Epithelial cell of proximal tubule (primary cell): ENCODE measurements around the gene SHROOM2. TPM values are rescaled to one million over a fixed set of nuclear protein-coding genes. Genes with fewer than 3 reads are reported as not detected.

Experiments
- DNase-seq: peaks from one replicate; pipeline ENCODE4 v3.0.0-alpha.2; 2011; ENCODE audit warnings: low read depth
- H3K4me3 ChIP-seq: 2 replicates; pipeline ENCODE4 v1.5.1; 2011; ENCODE audit warnings: low read depth, mild to moderate bottlenecking, low read length
- total RNA-seq: library from RNA; depleted of rRNA; stranded (reverse); fragments of >200 nt; gene quantifications from 2 replicates; pipeline ENCODE4 v1.2.3, GENCODE V29; 2015
- TF ChIP-seq, protein P1 (sequence below): conservative IDR thresholded peaks from 2 replicates; pipeline ENCODE4 v1.5.1; 2012; ENCODE audit warnings: low read depth, mild to moderate bottlenecking, low read length

Gene SHROOM2
- total RNA-seq, 1 donor from 2014 or later, result 8.9 TPM

DNA sequence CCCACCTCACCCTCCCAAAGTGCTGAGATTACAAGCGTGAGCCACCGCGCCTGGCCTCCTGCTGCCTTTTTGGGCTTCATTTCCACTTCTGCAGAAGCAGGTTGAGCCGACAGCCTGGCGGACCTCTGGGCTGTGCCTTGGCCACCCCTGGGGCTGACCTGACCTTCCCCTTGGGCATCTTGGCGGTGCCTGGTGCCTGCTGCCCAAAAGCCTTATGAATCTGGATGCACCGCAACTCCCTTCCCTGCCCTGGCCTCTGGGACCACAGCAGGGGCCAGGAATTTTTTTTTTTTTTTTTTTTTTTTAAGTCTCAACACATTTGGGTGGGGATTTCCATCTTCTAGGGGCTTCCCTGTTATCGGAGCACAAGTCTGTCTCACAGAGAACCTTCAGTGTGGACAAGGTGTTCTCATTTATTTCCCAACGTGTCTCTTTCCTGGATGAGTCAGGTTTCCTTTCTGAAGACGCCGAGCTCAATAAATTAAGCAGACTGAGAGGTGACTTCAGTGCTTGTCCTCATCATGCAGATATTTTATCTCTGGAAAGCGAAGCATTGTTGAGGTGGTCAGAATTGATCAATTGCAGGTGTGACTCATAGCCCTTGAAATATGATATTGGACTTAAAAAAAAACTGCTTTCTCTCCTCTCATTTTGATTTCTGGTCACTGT is 79.7 kb downstream of the SHROOM2 start:
- DNase-seq, result no peak
- no peak overlapping the region for H3K4me3 ChIP-seq
- TF ChIP-seq, protein P1, sequence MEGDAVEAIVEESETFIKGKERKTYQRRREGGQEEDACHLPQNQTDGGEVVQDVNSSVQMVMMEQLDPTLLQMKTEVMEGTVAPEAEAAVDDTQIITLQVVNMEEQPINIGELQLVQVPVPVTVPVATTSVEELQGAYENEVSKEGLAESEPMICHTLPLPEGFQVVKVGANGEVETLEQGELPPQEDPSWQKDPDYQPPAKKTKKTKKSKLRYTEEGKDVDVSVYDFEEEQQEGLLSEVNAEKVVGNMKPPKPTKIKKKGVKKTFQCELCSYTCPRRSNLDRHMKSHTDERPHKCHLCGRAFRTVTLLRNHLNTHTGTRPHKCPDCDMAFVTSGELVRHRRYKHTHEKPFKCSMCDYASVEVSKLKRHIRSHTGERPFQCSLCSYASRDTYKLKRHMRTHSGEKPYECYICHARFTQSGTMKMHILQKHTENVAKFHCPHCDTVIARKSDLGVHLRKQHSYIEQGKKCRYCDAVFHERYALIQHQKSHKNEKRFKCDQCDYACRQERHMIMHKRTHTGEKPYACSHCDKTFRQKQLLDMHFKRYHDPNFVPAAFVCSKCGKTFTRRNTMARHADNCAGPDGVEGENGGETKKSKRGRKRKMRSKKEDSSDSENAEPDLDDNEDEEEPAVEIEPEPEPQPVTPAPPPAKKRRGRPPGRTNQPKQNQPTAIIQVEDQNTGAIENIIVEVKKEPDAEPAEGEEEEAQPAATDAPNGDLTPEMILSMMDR, result no peak

DNA sequence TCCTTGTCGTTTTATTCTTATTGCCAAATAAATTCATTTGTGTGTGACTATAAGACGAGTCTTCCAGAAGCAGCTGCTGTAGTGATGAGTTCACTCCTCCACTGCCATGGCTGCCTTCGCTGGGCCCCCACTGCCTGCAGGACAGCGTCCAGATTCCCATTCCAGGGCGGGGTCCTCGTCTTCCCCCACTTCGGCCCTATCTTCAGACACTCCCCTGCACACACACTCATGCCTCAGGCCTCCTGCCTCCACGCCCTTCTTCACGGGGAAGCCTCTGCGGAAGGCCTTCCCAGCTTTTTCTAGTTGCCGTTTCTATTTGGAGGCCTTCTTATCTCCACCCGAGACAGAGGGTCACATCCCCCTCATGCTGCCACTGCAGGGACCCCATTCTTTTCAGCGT is 80.4 kb downstream of the SHROOM2 start:
- no peak for DNase-seq
- TF ChIP-seq, protein P1, result no peak
- H3K4me3 ChIP-seq, result no peak overlapping the region

DNA sequence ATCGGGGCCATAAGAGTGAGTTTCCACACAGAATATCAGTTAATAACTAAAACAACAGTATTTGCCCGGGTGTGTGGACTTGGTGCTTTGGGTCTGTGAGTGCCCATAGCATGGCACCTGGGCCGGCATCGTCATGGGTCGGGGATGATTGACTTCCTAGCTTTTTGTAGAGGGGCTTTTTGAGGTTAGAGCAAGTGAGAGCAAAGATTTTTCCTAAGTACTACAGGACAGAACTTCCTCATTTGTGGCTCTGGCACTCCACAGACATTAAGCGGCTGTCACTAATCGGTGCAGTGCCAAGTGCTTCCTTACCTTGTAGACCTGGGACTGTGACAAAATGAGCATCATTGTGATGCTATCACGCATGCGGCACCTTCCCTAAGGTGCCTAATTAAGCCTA is 81.0 kb downstream of the SHROOM2 start:
- no peak overlapping the region for H3K4me3 ChIP-seq
- TF ChIP-seq, protein P1, result no peak
- no peak for DNase-seq

DNA sequence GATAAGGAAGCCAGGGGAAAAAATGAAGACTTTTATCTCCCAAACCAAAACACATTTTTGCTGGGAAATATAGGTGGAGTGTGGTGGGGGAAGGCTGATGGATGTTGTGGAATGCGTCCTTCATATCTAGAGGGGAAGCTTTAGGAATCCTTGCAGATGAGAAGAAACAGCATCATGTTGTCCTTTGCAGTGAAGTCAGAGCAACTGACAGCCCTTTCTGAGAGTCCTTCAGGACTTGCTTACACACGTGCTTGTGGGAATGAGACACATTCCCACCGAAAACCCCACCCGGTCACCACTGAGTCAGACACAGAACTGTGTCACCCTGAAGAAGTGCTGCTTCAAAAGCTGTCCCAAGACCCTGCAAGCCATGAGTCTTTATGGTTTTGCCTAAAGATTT is 81.5 kb downstream of the SHROOM2 start:
- DNase-seq, result no peak
- no peak overlapping the region for H3K4me3 ChIP-seq
- TF ChIP-seq, protein P1, result no peak

DNA sequence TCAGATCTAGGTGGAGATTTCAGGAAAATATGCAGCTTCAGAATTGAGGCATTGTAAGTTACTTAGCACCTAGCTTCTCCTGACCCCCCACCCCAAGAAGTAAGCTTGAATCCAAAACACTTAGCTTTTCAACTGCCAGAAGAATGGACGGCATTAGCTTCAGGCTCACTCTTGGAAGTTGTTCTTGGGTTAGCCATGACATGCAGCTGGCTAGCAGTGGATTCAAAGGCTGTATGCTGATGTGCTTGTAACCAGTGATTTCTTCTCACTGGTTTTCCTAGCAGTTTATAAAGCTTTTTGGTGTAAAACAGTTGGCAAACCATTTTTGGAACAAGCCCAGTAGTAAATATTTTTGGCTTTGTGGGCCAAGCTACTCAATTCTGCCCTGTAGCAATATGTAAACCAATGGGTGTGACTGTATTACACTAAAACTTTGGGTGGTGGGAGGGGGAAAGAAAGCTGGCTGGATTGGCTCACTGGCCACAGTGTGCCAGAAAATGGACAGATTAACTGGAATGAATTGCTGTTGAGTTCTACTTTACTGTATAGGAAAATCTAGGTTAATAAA is 85.6 kb downstream of the SHROOM2 start:
- DNase-seq, result no peak
- H3K4me3 ChIP-seq, result no peak overlapping the region
- TF ChIP-seq, protein P1, result no peak

DNA sequence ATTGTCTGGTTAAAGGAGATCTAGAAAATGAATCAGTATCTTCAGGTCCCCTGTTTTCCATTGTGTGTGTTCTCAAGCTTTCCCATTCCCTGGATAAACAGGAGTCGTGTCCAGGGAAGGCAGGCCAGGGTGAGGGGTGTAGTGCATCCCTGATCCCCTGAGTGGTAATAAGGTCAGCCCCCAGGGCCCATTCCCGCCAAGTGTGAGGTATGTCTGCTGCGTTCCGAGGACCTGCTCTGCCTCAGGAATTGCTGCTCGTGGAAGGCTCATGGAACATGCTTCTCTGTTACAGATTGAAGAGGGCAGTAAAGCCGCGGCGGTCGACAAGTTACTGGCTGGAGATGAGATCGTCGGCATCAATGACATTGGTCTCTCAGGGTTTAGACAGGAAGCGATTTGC is 87.1 kb downstream of the SHROOM2 start:
- DNase-seq, result no peak
- no peak overlapping the region for H3K4me3 ChIP-seq
- TF ChIP-seq, protein P1, result no peak

DNA sequence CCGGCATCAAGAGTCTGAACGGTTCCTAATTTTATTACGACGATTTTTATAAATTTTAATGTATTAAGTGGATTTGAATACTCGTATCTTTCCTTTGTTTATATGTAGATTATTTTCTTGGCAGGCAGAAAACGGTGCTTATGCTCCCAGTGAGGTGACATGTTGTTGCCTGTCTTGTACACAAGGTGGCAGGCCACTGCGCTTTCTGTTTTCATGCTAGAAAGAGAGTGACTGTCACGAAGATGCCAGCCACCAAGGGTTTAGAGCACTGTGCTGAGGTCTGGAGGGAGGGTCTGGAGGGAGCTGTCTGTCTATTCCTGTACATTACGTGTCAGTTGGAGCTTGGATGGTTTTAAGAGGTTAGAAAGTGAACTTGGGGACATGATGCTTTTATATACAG is 87.7 kb downstream of the SHROOM2 start:
- no peak overlapping the region for H3K4me3 ChIP-seq
- no peak for DNase-seq
- TF ChIP-seq, protein P1, result peak; percentile 58
